Upper lobe of right lung (tissue), 1 donor: Measurements from ENCODE around the gene OXNAD1. TPM values are rescaled to one million over a fixed set of nuclear protein-coding genes. Genes with fewer than 3 reads are reported as not detected.

Experiments used
- ATAC-seq: fragments of 200-7000 bp; cut with Tn5 transposase; one replicate; pipeline ENCODE4 v1.9.1; 2020; ENCODE audit warnings: mild to moderate bottlenecking, moderate library complexity
- DNase-seq: peaks from one replicate; pipeline ENCODE4 v3.0.0-alpha.2; 2020
- H3K27ac ChIP-seq: fragments of 200-600 bp; one replicate; pipeline ENCODE4 v1.8.0; 2022
- H3K27me3 ChIP-seq: fragments of 200-600 bp; one replicate; pipeline ENCODE4 v1.8.0; 2022; ENCODE audit warnings: mild to moderate bottlenecking
- H3K36me3 ChIP-seq: fragments of 200-600 bp; one replicate; pipeline ENCODE4 v1.8.0; 2022
- H3K4me1 ChIP-seq: fragments of 200-600 bp; one replicate; pipeline ENCODE4 v1.8.0; 2022
- H3K4me3 ChIP-seq: fragments of 200-600 bp; one replicate; pipeline ENCODE4 v1.8.0; 2022; ENCODE audit warnings: mild to moderate bottlenecking
- H3K9me3 ChIP-seq: fragments of 200-600 bp; one replicate; pipeline ENCODE4 v1.8.0; 2022
- intact Hi-C: fragments of 100-400 bp; cut with DNase I; formaldehyde crosslinking; loops from one replicate; pipeline ENCODE4 v1.11.0; 2022
- total RNA-seq: library from RNA; stranded (reverse); fragmentation: NEBNext Ultra II Directional; extraction: Animal tissue kit (Norgen Biotek cat#: 25700); gene quantifications from one replicate; pipeline ENCODE4 v1.2.1, GENCODE V29; 2021
- TF ChIP-seq, protein P1 (sequence below): fragments of 200-600 bp; IDR thresholded peaks from one replicate; pipeline ENCODE4 v1.8.0; 2022; ENCODE audit warnings: antibody characterized with exemption
- donor health status: DM: no; HTN: yes; CAD: no; lungs with severe emphysema.

OXNAD1 gene
- total RNA-seq, 1 donor from 2014 or later, result 12.8 TPM

- no peaks in the 10 kb centered on the region for H3K9me3 ChIP-seq
- DNase-seq, result no peak
- intact Hi-C loops, result no loop called here
- peaks cover 73% of the 10 kb centered on the region for H3K36me3 ChIP-seq
- peaks cover 4% of the 10 kb centered on the region for H3K4me1 ChIP-seq
- no peak overlapping the region for H3K4me3 ChIP-seq
- H3K27me3 ChIP-seq, result no peaks in the 10 kb centered on the region
- H3K27ac ChIP-seq, result peak overlapping the region; percentile 13
- TF ChIP-seq, protein P1, sequence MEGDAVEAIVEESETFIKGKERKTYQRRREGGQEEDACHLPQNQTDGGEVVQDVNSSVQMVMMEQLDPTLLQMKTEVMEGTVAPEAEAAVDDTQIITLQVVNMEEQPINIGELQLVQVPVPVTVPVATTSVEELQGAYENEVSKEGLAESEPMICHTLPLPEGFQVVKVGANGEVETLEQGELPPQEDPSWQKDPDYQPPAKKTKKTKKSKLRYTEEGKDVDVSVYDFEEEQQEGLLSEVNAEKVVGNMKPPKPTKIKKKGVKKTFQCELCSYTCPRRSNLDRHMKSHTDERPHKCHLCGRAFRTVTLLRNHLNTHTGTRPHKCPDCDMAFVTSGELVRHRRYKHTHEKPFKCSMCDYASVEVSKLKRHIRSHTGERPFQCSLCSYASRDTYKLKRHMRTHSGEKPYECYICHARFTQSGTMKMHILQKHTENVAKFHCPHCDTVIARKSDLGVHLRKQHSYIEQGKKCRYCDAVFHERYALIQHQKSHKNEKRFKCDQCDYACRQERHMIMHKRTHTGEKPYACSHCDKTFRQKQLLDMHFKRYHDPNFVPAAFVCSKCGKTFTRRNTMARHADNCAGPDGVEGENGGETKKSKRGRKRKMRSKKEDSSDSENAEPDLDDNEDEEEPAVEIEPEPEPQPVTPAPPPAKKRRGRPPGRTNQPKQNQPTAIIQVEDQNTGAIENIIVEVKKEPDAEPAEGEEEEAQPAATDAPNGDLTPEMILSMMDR, result peak; percentile 42
- peak; percentile 52 for ATAC-seq
Measured at GRCh38 chr3:16319307-16319706, 54.3 kb downstream of the OXNAD1 start.

- ATAC-seq (no peak), DNase-seq (no peak)
- intact Hi-C loops, result no loop called here
- peaks cover 73% of the 10 kb centered on the region for H3K36me3 ChIP-seq
- H3K27ac ChIP-seq, result peak overlapping the region; percentile 13
- H3K4me1 ChIP-seq, result peaks cover 4% of the 10 kb centered on the region
- no peak overlapping the region for H3K4me3 ChIP-seq
- no peaks in the 10 kb centered on the region for H3K9me3 ChIP-seq
- no peaks in the 10 kb centered on the region for H3K27me3 ChIP-seq
- TF ChIP-seq, protein P1, result no peak
Measured at GRCh38 chr3:16319723-16320122, 54.7 kb downstream of the OXNAD1 start.

DNA sequence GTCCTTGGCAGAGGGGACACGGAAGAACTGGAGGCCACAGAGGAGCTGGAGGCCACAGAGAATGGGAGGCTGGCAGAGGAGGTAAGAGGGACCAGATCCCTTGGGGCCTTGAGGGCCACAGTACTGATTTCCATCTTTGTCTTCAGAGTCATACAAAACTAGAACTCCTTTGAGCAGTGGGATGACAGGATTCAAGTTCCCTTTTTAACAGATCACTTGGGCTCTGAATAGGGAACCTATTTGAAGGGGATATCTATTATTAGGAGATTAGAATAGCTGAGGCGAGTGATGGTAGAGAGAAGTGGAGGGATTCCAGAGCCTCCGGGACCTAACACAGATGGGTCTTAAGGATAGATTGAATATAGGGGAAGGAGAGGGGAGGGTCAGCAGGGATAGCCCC, 55.7 kb downstream of the OXNAD1 start:
- DNase-seq (no peak), ATAC-seq (no peak)
- TF ChIP-seq, protein P1, result no peak
- H3K36me3 ChIP-seq, result peaks cover 71% of the 10 kb centered on the region
- H3K4me3 ChIP-seq, result no peak overlapping the region
- intact Hi-C loops, result no loop called here
- H3K27me3 ChIP-seq, result no peaks in the 10 kb centered on the region
- peaks cover 4% of the 10 kb centered on the region for H3K4me1 ChIP-seq
- no peak overlapping the region for H3K27ac ChIP-seq
- no peaks in the 10 kb centered on the region for H3K9me3 ChIP-seq

- Histone ChIP-seq H3K27ac (peak overlapping the region; percentile 18), H3K9me3 (no peaks in the 10 kb centered on the region), H3K4me1 (no peaks in the 10 kb centered on the region), H3K36me3 (peaks cover 70% of the 10 kb centered on the region), H3K4me3 (no peak overlapping the region), H3K27me3 (no peaks in the 10 kb centered on the region)
- no peak for DNase-seq
- intact Hi-C loops, result no loop called here
- TF ChIP-seq, protein P1, result no peak
- ATAC-seq, result peak; percentile 10
Measured at GRCh38 chr3:16322189-16322588, 57.2 kb downstream of the OXNAD1 start.

GRCh38 chr3:16323737-16324136, 58.7 kb downstream of the OXNAD1 start:
- Histone ChIP-seq H3K4me3 (no peak overlapping the region), H3K36me3 (peaks cover 71% of the 10 kb centered on the region), H3K4me1 (no peaks in the 10 kb centered on the region)

More at GRCh38 chr3:16323737-16324136, 58.7 kb downstream of the OXNAD1 start:
- no peaks in the 10 kb centered on the region for H3K9me3 ChIP-seq
- ATAC-seq (no peak), DNase-seq (no peak)
- TF ChIP-seq, protein P1, result no peak
- no peaks in the 10 kb centered on the region for H3K27me3 ChIP-seq
- H3K27ac ChIP-seq, result no peak overlapping the region
- intact Hi-C loops, result no loop called here
